Peyer's patch (tissue), 4 donors: ENCODE results near the gene GTF2F2. TPM values are rescaled to one million over a fixed set of nuclear protein-coding genes. Genes with fewer than 3 reads are reported as not detected.

Source experiments
- DNase-seq, 3 donors: peaks; one replicate each; pipeline ENCODE4 v3.0.0-alpha.2; 2017 to 2019
- H3K27ac ChIP-seq, 4 donors: fragments of 200-600 bp; sonication (generic); one replicate each; pipeline ENCODE4 v1.5.1; 2016 to 2019
- H3K27me3 ChIP-seq, 2 donors: fragments of 200-600 bp; sonication (generic); one replicate each; pipeline ENCODE4 v1.5.1; 2019
- H3K36me3 ChIP-seq, 3 donors: fragments of 200-600 bp; sonication (generic); one replicate each; pipeline ENCODE4 v1.5.1; 2016 to 2019
- H3K4me1 ChIP-seq, 4 donors: fragments of 200-600 bp; sonication (generic); one replicate each; pipeline ENCODE4 v1.5.1; 2016 to 2019
- H3K4me3 ChIP-seq, 4 donors: fragments of 200-600 bp; sonication (generic); 1 replicate in 3 of 4; 2 replicates in 1 of 4; pipeline ENCODE4 v1.5.1; 2016 to 2019; ENCODE audit warnings: mild to moderate bottlenecking in 1 of 4
- H3K9me3 ChIP-seq, 4 donors: fragments of 200-600 bp; sonication (generic); one replicate each; pipeline ENCODE4 v1.5.1; 2016 to 2019; ENCODE audit warnings: mild to moderate bottlenecking in 1 of 4
- CTCF ChIP-seq, 6 experiments: fragments of 450-650 bp in 4 of 6; fragments of 200-600 bp in 2 of 6; sonication (generic) in 1 of 6; IDR thresholded peaks; one replicate each; pipeline ENCODE4 v1.5.1; 2017 to 2019; ENCODE audit warnings: antibody characterized with exemption in 6 of 6, mild to moderate bottlenecking in 3 of 6, moderate library complexity in 1 of 6
- POLR2A ChIP-seq, 2 donors: fragments of 450-650 bp; IDR thresholded peaks; one replicate each; pipeline ENCODE4 v1.5.1; 2017; ENCODE audit warnings: antibody characterized with exemption in 2 of 2, mild to moderate bottlenecking in 2 of 2, moderate library complexity in 2 of 2
- total RNA-seq, 4 donors: library from RNA; depleted of rRNA; stranded (reverse); fragments of >200 nt; gene quantifications; one replicate each; pipeline ENCODE4 v1.1.0, GENCODE V29; 2016

Gene GTF2F2
- total RNA-seq, 4 donors from 2014 or later, result 8.2 to 14.0 (median 12.4) TPM

- peaks cover 0 to 7% (median 0%) of the 10 kb centered on the region in 4 donors for H3K4me1 ChIP-seq
- H3K27ac ChIP-seq, result no peak overlapping the region
- no peaks in the 10 kb centered on the region for H3K36me3 ChIP-seq
- TF ChIP-seq CTCF (IDR thresholded peaks at IDR 0.05), result no peak
- H3K27me3 ChIP-seq, result no peaks in the 10 kb centered on the region
- DNase-seq, result no peak
- peak overlapping the region in 3 of 4 donors; percentile 45 to 52 (median 52) for H3K4me3 ChIP-seq
- H3K9me3 ChIP-seq, result no peaks in the 10 kb centered on the region
Measured at GRCh38 chr13:45310341-45311131, 190.2 kb downstream of the GTF2F2 start.

DNA sequence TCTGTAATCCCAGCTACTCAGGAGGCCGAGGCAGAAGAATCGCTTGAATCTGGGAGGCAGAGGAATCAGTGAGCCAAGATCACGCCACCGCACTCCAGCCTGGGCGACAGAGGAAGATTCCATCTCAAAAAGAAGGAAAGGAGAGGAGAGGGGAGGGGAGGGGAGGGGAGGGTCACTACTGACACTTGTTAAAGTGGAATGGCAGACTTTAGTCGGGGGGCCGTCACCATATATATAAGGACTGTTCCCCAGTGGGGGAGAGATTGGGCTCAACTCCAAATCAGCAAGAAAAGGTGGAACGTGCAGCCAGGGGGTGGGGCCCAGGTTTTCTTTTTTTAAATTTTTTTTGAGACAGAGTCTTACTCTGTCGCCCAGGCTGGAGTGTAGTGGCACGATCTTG lies 194.5 kb downstream of the GTF2F2 start:
- TF ChIP-seq POLR2A (IDR thresholded peaks at IDR 0.05) (no peak), CTCF (IDR thresholded peaks at IDR 0.05) (no peak)
- peaks cover 0 to 14% (median 0%) of the 10 kb centered on the region in 4 donors for H3K4me1 ChIP-seq
- H3K27me3 ChIP-seq, result no peaks in the 10 kb centered on the region
- no peak for DNase-seq
- no peak overlapping the region for H3K4me3 ChIP-seq
- no peak overlapping the region for H3K27ac ChIP-seq
- H3K36me3 ChIP-seq, result no peaks in the 10 kb centered on the region
- H3K9me3 ChIP-seq, result no peaks in the 10 kb centered on the region

- no peak for TF ChIP-seq CTCF (IDR thresholded peaks at IDR 0.05)
- no peak for TF ChIP-seq POLR2A (IDR thresholded peaks at IDR 0.05)
- Histone ChIP-seq H3K9me3 (no peaks in the 10 kb centered on the region), H3K4me3 (no peak overlapping the region), H3K4me1 (peaks cover 0 to 11% (median 0%) of the 10 kb centered on the region in 4 donors), H3K27me3 (no peaks in the 10 kb centered on the region), H3K36me3 (no peaks in the 10 kb centered on the region), H3K27ac (no peak overlapping the region)
- DNase-seq, result peak in 1 of 3 donors; percentile 54
Measured at GRCh38 chr13:45315520-45316167, 195.3 kb downstream of the GTF2F2 start.

DNA sequence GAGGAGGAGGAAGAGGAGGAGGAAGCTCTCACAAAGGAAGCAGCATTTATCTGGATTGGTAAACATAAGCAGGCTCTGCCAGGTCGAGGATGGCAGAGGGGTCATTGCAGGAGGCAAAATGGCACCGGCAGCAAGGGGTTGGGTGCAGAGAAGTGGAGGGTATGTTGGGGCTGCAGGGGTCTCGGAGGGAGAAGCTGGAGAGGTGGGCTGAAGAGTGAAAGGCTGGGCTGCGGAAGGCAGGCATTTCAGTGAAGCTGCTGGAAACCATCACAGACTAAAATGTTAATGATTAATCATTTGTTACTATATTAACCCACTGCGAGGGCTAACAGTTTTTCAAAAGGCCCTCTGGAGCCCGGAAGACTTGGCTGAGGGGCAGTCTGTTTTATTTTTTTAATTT lies 196.0 kb downstream of the GTF2F2 start:
- no peaks in the 10 kb centered on the region for H3K9me3 ChIP-seq
- TF ChIP-seq CTCF (IDR thresholded peaks at IDR 0.05) (no peak), POLR2A (IDR thresholded peaks at IDR 0.05) (no peak)
- peaks cover 0 to 7% (median 0%) of the 10 kb centered on the region in 4 donors for H3K4me1 ChIP-seq
- peak overlapping the region in 1 of 4 donors; percentile 23 for H3K4me3 ChIP-seq
- no peak overlapping the region for H3K27ac ChIP-seq
- no peaks in the 10 kb centered on the region for H3K27me3 ChIP-seq
- DNase-seq, result peak in 1 of 3 donors; percentile 29
- no peaks in the 10 kb centered on the region for H3K36me3 ChIP-seq

GRCh38 chr13:45316996-45317395 lies 196.7 kb downstream of the GTF2F2 start:
- no peaks in the 10 kb centered on the region for H3K9me3 ChIP-seq
- H3K27me3 ChIP-seq, result no peaks in the 10 kb centered on the region
- H3K36me3 ChIP-seq, result no peaks in the 10 kb centered on the region
- H3K4me3 ChIP-seq, result no peak overlapping the region
- H3K4me1 ChIP-seq, result peaks cover 0 to 7% (median 0%) of the 10 kb centered on the region in 4 donors
- no peak overlapping the region for H3K27ac ChIP-seq
- DNase-seq, result peak in 1 of 3 donors; percentile 35
- TF ChIP-seq CTCF (IDR thresholded peaks at IDR 0.05) (no peak), POLR2A (IDR thresholded peaks at IDR 0.05) (no peak)
